HG03558 (cell line): ENCODE results near the gene SLC5A4.
"Not testable (repeated sequence)": the region's sequence is repeated elsewhere in the genome, so short reads cannot be mapped to it uniquely, and the experiment has no call there.

ENCODE experiments used
- ATAC-seq: cut with Tn5 transposase; IDR thresholded peaks from one replicate; pipeline ENCODE4 v1.9.1; 2021; ENCODE audit warnings: moderate number of reproducible peaks; ENCODE audit not compliant: unreplicated experiment; ENCODE audit errors: extremely low read depth

SLC5A4 gene

GRCh38 chr22:32202539-32203180 is 52.5 kb downstream of the SLC5A4 start:
- ATAC-seq = no peak

GRCh38 chr22:32202161-32202538 is 53.0 kb downstream of the SLC5A4 start:
- no peak for ATAC-seq

- no peak for ATAC-seq
Measured at GRCh38 chr22:32200752-32201151, 54.4 kb downstream of the SLC5A4 start.

GRCh38 chr22:32199961-32200360 is 55.2 kb downstream of the SLC5A4 start:
- no peak for ATAC-seq

- no peak for ATAC-seq
Measured at GRCh38 chr22:32199341-32199740, 55.8 kb downstream of the SLC5A4 start.

GRCh38 chr22:32197553-32198226 is 57.5 kb downstream of the SLC5A4 start:
- ATAC-seq = not testable (repeated sequence)

- ATAC-seq = not testable (repeated sequence)
Measured at GRCh38 chr22:32195900-32196299, 59.2 kb downstream of the SLC5A4 start.

GRCh38 chr22:32193346-32193745 is 61.8 kb downstream of the SLC5A4 start:
- ATAC-seq = not testable (repeated sequence)

GRCh38 chr22:32191021-32191420 is 64.1 kb downstream of the SLC5A4 start:
- not testable (repeated sequence) for ATAC-seq

GRCh38 chr22:32185821-32186220 is 69.3 kb downstream of the SLC5A4 start:
- ATAC-seq = no peak

- no peak for ATAC-seq
Measured at GRCh38 chr22:32183625-32184024, 71.5 kb downstream of the SLC5A4 start.

GRCh38 chr22:32181043-32181442 is 74.1 kb downstream of the SLC5A4 start:
- no peak for ATAC-seq

- ATAC-seq = no peak
Measured at GRCh38 chr22:32177221-32177765, 77.9 kb downstream of the SLC5A4 start.

GRCh38 chr22:32175683-32176644 is 79.2 kb downstream of the SLC5A4 start:
- ATAC-seq = no peak

- no peak for ATAC-seq
Measured at GRCh38 chr22:32175115-32175514, 80.0 kb downstream of the SLC5A4 start.
